GM20000 (cell line): Measurements from ENCODE around the gene SLC8A1.

Experiments used
- DNase-seq: peaks from one replicate; pipeline ENCODE4 v3.0.0; 2012; ENCODE audit warnings: low spot score
- CTCF ChIP-seq: IDR thresholded peaks from 2 replicates; pipeline ENCODE4 v1.5.1; 2012; ENCODE audit warnings: mild to moderate bottlenecking, control low read depth; ENCODE audit errors: extremely low read depth, missing control alignments

SLC8A1 gene

GRCh38 chr2:40397765-40398164, 54.1 kb downstream of the SLC8A1 start:
- no peak for DNase-seq
- no peak for TF ChIP-seq CTCF

GRCh38 chr2:40396124-40396523, 55.8 kb downstream of the SLC8A1 start:
- DNase-seq, result no peak
- no peak for TF ChIP-seq CTCF

- no peak for TF ChIP-seq CTCF
- no peak for DNase-seq
These were observed 56.5 kb downstream of the SLC8A1 start for GRCh38 chr2:40395169-40396073.

GRCh38 chr2:40394597-40394996, 57.3 kb downstream of the SLC8A1 start:
- no peak for DNase-seq
- no peak for TF ChIP-seq CTCF

GRCh38 chr2:40394031-40394430, 57.9 kb downstream of the SLC8A1 start:
- TF ChIP-seq CTCF, result no peak
- no peak for DNase-seq

GRCh38 chr2:40388161-40388560, 63.7 kb downstream of the SLC8A1 start:
- TF ChIP-seq CTCF, result no peak
- DNase-seq, result no peak

GRCh38 chr2:40386177-40386576, 65.7 kb downstream of the SLC8A1 start:
- DNase-seq, result no peak
- no peak for TF ChIP-seq CTCF
